ENCODE measurements around the gene CACNA2D1. TPM values are rescaled to one million over a fixed set of nuclear protein-coding genes. Genes with fewer than 3 reads are reported as not detected.

Gene CACNA2D1
- total RNA-seq, 4 donors from 2014 or later, result 3.0 to 15.7 (median 8.6) TPM

DNA sequence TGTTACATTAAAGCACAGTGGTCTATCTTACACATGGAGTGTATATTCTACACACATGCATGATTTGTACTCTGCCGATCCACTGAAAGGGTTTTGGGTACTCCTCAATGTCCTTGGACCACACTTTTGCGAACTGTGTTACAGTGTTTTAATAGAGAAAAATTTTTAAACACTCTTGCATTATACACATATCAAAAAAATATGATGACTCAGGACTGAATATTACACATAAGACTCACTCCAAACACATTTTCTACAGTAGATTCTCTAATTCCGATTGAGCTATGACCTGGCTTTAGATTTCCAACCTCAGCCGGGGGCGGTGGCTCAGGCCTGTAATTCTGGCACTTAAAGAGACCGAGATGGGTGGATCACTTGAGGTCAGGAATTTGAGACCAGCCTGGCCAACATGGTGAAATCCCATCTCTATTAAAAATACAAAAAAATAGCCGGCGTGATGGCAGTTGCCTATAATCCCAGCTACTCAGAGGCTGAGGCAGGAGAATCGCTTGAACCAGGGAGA lies 222.4 kb downstream of the CACNA2D1 start:
- 90 to 91% methylated on average over 9 of the region's 9 CpGs for WGBS, 2 donors
- DNase-seq (ENCODE audit: low spot score in 2 of 2), result no peak
- intact Hi-C loops (cut with DNase I; ENCODE audit: low total_unique reads), result no loop called here

DNA sequence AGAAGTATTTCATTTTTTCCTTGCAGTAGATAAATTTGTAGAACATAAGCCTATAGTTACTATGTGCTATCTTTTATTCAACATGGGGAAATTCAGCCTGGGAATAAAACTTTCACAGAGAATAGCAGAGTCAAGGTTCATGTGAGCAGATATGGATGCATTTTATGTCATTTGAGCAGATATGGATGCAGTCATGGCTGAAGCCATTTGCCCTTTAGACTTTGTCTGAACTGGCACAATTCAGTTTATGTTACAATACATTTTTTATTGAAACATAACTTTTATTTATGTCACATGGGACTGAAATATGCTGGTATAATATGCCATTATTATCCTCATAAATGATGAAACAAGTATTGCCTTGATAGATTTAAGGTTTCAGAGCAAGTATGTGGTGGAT lies 231.1 kb downstream of the CACNA2D1 start:
- intact Hi-C loops (cut with DNase I; ENCODE audit: low total_unique reads), result no loop called here
- DNase-seq (ENCODE audit: low spot score in 2 of 2), result no peak
- no peak overlapping the region for H3K4me3 ChIP-seq (ENCODE audit: low read depth, poor library complexity, severe bottlenecking)
- TF ChIP-seq, protein P1, sequence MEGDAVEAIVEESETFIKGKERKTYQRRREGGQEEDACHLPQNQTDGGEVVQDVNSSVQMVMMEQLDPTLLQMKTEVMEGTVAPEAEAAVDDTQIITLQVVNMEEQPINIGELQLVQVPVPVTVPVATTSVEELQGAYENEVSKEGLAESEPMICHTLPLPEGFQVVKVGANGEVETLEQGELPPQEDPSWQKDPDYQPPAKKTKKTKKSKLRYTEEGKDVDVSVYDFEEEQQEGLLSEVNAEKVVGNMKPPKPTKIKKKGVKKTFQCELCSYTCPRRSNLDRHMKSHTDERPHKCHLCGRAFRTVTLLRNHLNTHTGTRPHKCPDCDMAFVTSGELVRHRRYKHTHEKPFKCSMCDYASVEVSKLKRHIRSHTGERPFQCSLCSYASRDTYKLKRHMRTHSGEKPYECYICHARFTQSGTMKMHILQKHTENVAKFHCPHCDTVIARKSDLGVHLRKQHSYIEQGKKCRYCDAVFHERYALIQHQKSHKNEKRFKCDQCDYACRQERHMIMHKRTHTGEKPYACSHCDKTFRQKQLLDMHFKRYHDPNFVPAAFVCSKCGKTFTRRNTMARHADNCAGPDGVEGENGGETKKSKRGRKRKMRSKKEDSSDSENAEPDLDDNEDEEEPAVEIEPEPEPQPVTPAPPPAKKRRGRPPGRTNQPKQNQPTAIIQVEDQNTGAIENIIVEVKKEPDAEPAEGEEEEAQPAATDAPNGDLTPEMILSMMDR (IDR thresholded peaks at IDR 0.05), result no peak
- no peak for TF ChIP-seq POLR2A (IDR thresholded peaks at IDR 0.05)

More for the DNA sequence above, 222.4 kb downstream of the CACNA2D1 start:
- H3K4me3 ChIP-seq (ENCODE audit: low read depth, poor library complexity, severe bottlenecking), result no peak overlapping the region
- TF ChIP-seq POLR2A (IDR thresholded peaks at IDR 0.05), result no peak
- TF ChIP-seq, protein P1 (IDR thresholded peaks at IDR 0.05), result no peak

DNA sequence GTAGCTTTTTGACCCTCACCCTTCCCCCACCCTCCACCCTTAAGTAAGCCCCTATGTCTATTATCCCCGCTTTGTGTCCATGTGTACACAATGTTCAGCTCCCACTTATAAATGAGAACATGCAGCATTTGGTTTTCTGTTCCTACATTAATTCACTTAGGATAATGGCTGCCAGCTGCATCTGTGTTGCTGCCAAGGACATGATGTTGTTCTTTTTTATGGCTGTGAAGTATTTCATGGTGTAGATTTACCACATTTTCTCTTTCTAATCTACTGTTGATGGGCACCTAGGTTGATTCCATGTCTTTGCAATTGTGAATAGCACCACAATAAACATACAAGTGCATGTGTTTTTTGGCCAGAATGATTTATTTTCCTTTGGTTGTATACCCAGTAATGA lies 232.2 kb downstream of the CACNA2D1 start:
- intact Hi-C loops (cut with DNase I; ENCODE audit: low total_unique reads), result no loop called here
- no peak overlapping the region for H3K4me3 ChIP-seq (ENCODE audit: low read depth, poor library complexity, severe bottlenecking)
- WGBS, 2 donors, result 74 to 84% methylated on average over 1 of the region's 1 CpG
- no peak for DNase-seq (ENCODE audit: low spot score in 2 of 2)
- no peak for TF ChIP-seq POLR2A (IDR thresholded peaks at IDR 0.05)
- TF ChIP-seq, protein P1 (IDR thresholded peaks at IDR 0.05), result no peak

DNA sequence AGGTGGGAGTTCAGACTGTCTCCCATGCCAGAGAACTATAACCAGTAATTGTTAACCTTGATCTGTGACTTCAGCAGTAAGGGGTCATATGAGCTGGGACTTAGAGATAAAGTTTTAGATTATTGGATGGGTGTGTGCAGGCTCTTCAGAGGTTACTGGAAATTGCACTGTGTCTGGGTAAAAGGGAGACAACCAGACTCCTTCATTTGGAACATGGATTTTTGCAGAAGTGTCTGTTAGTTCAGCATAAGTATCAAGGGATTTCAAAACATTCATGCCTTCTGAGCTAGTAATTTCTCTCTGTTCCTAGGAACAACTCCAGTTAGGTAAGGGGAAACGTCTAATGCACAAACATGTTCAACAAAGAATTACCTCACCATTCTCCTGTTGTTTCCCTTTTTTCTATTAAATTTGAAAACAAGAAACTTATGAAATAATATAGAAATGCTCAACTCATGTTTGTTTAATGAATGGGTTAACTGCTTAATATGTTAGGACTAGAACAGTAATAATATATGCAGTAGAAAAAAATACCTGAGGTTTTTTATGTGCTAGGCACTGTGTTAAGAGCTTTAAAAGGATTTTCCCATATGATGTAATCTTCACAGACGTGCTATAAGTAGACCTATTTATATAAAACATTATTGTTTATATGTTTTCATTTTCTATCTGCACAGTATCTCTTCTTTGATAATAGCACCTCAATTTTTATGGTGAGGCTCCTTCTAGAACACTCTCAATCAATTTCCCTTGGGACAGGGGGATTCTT lies 233.0 kb downstream of the CACNA2D1 start:
- DNase-seq (ENCODE audit: low spot score in 2 of 2), result no peak
- intact Hi-C loops (cut with DNase I; ENCODE audit: low total_unique reads), result no loop called here
- TF ChIP-seq, protein P1 (IDR thresholded peaks at IDR 0.05), result no peak
- TF ChIP-seq POLR2A (IDR thresholded peaks at IDR 0.05), result no peak
- WGBS, 2 donors, result 40 to 42% methylated on average over 2 of the region's 2 CpGs
- no peak overlapping the region for H3K4me3 ChIP-seq (ENCODE audit: low read depth, poor library complexity, severe bottlenecking)

DNA sequence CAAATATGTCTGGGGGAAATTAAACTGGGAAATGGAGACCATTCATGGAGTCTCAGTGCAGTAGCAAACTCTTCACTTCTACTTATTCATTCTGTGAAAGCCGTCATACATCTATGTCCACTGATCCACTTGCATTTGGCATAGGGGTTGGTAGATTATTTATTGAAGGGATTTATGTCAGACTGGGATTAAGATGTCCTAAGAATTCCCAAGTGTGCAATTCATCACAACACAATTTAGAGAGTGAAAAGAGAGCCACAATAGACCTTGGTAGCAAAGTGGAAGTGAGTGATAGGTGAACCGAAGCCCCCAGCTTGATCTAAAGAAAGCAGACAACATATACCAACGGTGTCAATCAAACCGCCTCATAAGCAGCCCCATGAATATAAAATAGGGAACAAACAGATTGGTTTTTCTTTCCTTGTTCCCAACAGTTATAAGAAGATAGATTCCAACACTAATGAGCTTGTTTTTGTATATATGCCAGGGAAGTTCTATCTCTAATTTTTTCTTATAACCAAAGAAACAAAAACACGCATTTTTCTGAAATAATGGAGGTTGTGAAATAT lies 234.3 kb downstream of the CACNA2D1 start:
- TF ChIP-seq POLR2A (IDR thresholded peaks at IDR 0.05), result no peak
- TF ChIP-seq, protein P1 (IDR thresholded peaks at IDR 0.05), result no peak
- intact Hi-C loops (cut with DNase I; ENCODE audit: low total_unique reads), result no loop called here
- WGBS, 2 donors, result 85 to 89% methylated on average over 5 of the region's 5 CpGs
- H3K4me3 ChIP-seq (ENCODE audit: low read depth, poor library complexity, severe bottlenecking), result no peak overlapping the region
- DNase-seq (ENCODE audit: low spot score in 2 of 2), result no peak
